HepG2 (cell line): Measurements from ENCODE around the gene CCDC85C. TPM values are rescaled to one million over a fixed set of nuclear protein-coding genes. Genes with fewer than 3 reads are reported as not detected.

Source experiments
- CENPT ChIP-seq: sonication (generic); formaldehyde crosslinking; IDR thresholded peaks from 2 replicates; pipeline ENCODE4 v1.8.0; 2022; ENCODE audit warnings: low read depth, mild to moderate bottlenecking, moderate library complexity, missing genetic modification reagents
- CHD4 ChIP-seq: fragments of 200-600 bp; sonication (generic); IDR thresholded peaks from 2 replicates; pipeline ENCODE4 v1.7.0; 2017; ENCODE audit warnings: mild to moderate bottlenecking, low read length, borderline replicate concordance
- DMAP1 ChIP-seq: IDR thresholded peaks from 2 replicates; pipeline ENCODE4 v1.6.1; 2016
- DR1 ChIP-seq: sonication (generic); formaldehyde crosslinking; IDR thresholded peaks from 2 replicates; pipeline ENCODE4 v1.8.0; 2021; ENCODE audit warnings: mild to moderate bottlenecking, missing genetic modification reagents, inconsistent platforms
- FIP1L1 ChIP-seq: fragments of 200-400 bp; formaldehyde crosslinking; IDR thresholded peaks from 2 replicates; pipeline ENCODE4 v1.6.1; 2018; ENCODE audit warnings: low read depth, mild to moderate bottlenecking, low read length, moderate library complexity, borderline replicate concordance; ENCODE audit not compliant: insufficient read depth
- GPN1 ChIP-seq: sonication (generic); formaldehyde crosslinking; IDR thresholded peaks from 2 replicates; pipeline ENCODE4 v1.5.1; 2020; ENCODE audit warnings: missing genetic modification reagents, borderline replicate concordance
- HMG20A ChIP-seq: IDR thresholded peaks from 2 replicates; pipeline ENCODE4 v1.6.1; 2016; ENCODE audit warnings: borderline replicate concordance
- KMT2A ChIP-seq: sonication (generic); formaldehyde crosslinking; IDR thresholded peaks from 2 replicates; pipeline ENCODE4 v1.4.0; 2020; ENCODE audit warnings: missing genetic modification reagents
- MXI1 ChIP-seq: IDR thresholded peaks from 3 replicates; pipeline ENCODE4 v1.6.1; 2012; ENCODE audit warnings: low read depth, low read length, inconsistent platforms, borderline replicate concordance
- NR1H2 ChIP-seq: sonication (generic); formaldehyde crosslinking; IDR thresholded peaks from 2 replicates; pipeline ENCODE4 v1.8.1; 2022; ENCODE audit warnings: low read depth, missing genetic modification reagents, borderline replicate concordance
- RARA ChIP-seq: IDR thresholded peaks from 2 replicates; pipeline ENCODE4 v1.6.1; 2016; ENCODE audit warnings: missing genetic modification reagents, missing compliant biosample characterization
- SMARCC2 ChIP-seq: fragments of 450-650 bp; IDR thresholded peaks from 2 replicates; pipeline ENCODE4 v1.6.1; 2017; ENCODE audit warnings: antibody characterized with exemption, mild to moderate bottlenecking
- SP4 ChIP-seq: sonication (generic); formaldehyde crosslinking; IDR thresholded peaks from 2 replicates; pipeline ENCODE4 v1.8.1; 2023; ENCODE audit warnings: mild to moderate bottlenecking, missing genetic modification reagents
- U2AF2 ChIP-seq: fragments of 200-400 bp; formaldehyde crosslinking; IDR thresholded peaks from 2 replicates; pipeline ENCODE4 v1.6.1; 2017; ENCODE audit warnings: low read depth, mild to moderate bottlenecking, low read length
- YY1 ChIP-seq: IDR thresholded peaks from 2 replicates; pipeline ENCODE4 v1.6.1; 2011; ENCODE audit warnings: low read length, low read depth, moderate library complexity, mild to moderate bottlenecking; ENCODE audit not compliant: insufficient read depth, insufficient replicate concordance
- ZBTB1 ChIP-seq: sonication (generic); formaldehyde crosslinking; IDR thresholded peaks from 2 replicates; pipeline ENCODE4 v1.4.0; 2020; ENCODE audit warnings: missing genetic modification reagents, borderline replicate concordance
- ZBTB21 ChIP-seq: sonication (generic); formaldehyde crosslinking; IDR thresholded peaks from 2 replicates; pipeline ENCODE4 v1.4.0; 2020; ENCODE audit warnings: missing genetic modification reagents
- ZMYM2 ChIP-seq: sonication (generic); formaldehyde crosslinking; IDR thresholded peaks from 2 replicates; pipeline ENCODE4 v1.8.0; 2022; ENCODE audit warnings: mild to moderate bottlenecking, missing genetic modification reagents
- ZNF224 ChIP-seq: sonication (generic); formaldehyde crosslinking; IDR thresholded peaks from 2 replicates; pipeline ENCODE4 v1.5.0; 2020; ENCODE audit warnings: mild to moderate bottlenecking, missing genetic modification reagents
- ZNF251 ChIP-seq: sonication (generic); formaldehyde crosslinking; IDR thresholded peaks from 2 replicates; pipeline ENCODE4 v1.9.0; 2021; ENCODE audit warnings: mild to moderate bottlenecking, missing genetic modification reagents
- ZNF562 ChIP-seq: sonication (generic); formaldehyde crosslinking; IDR thresholded peaks from 2 replicates; pipeline ENCODE4 v1.8.0; 2022; ENCODE audit warnings: missing genetic modification reagents, borderline replicate concordance
- polyA plus RNA-seq, 8 experiments: library from polyadenylated mRNA; depleted of rRNA in 3 of 8; stranded (reverse) in 7 of 8; unstranded in 1 of 8; fragments of >200 nt; fragmentation: Illumina TruSeq in 4 of 8; extraction: Trizol in 4 of 8; gene quantifications; 2 replicates each; pipeline versions ENCODE4 v1.2.1 to v1.2.3, GENCODE V29; 2011 to 2016; ENCODE audit warnings: low read depth in 4 of 8, missing spikeins in 1 of 8, mixed read lengths in 1 of 8; ENCODE audit not compliant: insufficient read depth in 1 of 8
- total RNA-seq, 5 experiments: library from RNA; depleted of rRNA; stranded (reverse); fragments of >200 nt; fragmentation: Illumina TruSeq; extraction: Trizol; gene quantifications; 2 replicates each; pipeline ENCODE4 v1.2.3, GENCODE V29; 2016; ENCODE audit warnings: low read depth in 1 of 5
- TF ChIP-seq, protein P1 (sequence below): sonication (generic); formaldehyde crosslinking; IDR thresholded peaks from 2 replicates; pipeline ENCODE4 v1.4.0; 2020; ENCODE audit warnings: mild to moderate bottlenecking, low read depth, missing genetic modification reagents
- TF ChIP-seq, protein P2 (sequence below): sonication (generic); formaldehyde crosslinking; IDR thresholded peaks from 2 replicates; pipeline ENCODE4 v1.5.1; 2020; ENCODE audit warnings: missing genetic modification reagents, mild to moderate bottlenecking, borderline replicate concordance
- TF ChIP-seq, protein P3 (sequence below): sonication (generic); formaldehyde crosslinking; IDR thresholded peaks from 2 replicates; pipeline ENCODE4 v1.5.0; 2020; ENCODE audit warnings: mild to moderate bottlenecking, missing genetic modification reagents, borderline replicate concordance

Gene CCDC85C
- total and polyA plus RNA-seq, 2 of the 13 experiments (the other 11 are each of a cell fraction or from before 2014, with no cell fraction given) = 18.8 to 43.8 TPM

DNA sequence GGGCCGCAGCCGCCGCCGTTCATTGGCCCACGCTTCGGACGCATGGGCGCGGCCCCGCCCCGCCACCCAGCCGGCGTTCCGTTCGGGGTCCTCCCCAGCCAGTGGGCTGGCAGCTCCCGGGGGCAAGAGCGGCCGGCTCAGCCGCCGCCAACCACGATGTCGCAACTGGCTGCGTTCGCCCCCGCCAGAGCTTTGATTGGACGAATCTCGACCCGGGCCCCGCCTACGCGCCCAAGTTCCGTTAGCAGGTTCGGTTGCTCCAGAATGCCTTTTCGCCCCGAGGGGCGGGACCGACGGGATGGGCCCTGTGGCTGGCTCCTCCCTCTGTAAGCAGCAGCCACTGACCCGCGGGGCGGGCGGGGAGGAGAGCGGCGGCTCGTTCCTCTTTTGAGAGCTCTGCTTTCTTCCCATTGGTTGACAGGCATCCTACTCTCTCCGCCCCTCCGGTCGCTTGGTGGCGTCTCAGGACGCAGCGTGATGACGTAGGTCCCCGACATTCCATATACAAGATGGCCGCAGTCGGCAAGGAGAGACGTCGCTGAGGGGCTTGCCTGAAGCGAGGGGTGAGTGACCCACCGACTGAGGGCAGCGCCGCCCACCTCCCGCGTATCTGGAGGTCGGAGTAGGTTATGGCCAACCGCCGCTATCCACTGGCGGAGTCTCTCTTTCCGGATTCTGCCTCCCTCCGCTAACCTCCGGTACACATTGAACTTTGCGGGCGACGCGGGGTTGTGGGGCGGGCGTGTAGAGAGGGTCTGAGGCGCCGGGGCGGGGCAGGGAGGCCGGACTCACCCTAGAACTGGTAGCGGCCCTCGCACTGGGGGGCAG is 122.9 kb downstream of the CCDC85C start, which contains the start of gene CCNK (continued):
- TF ChIP-seq DMAP1 (CRISPR knock-in tag) (peak; percentile 56; the same call in 1 of the 2 replicates), ZMYM2 (CRISPR knock-in tag) (no peak), FIP1L1 (no peak), KMT2A (CRISPR knock-in tag) (peak; percentile 95), ZBTB1 (CRISPR knock-in tag) (no peak), HMG20A (no peak), CHD4 (no peak), MXI1 (no peak; the same call in 2 of the 3 replicates), RARA (CRISPR knock-in tag) (no peak), SP4 (CRISPR knock-in tag) (peak; percentile 98), SMARCC2 (no peak), CENPT (no peak), ZNF562 (no peak), NR1H2 (CRISPR knock-in tag) (peak; percentile 38; the same call in 1 of the 2 replicates), ZNF224 (CRISPR knock-in tag) (0 out of 2 replicates have a peak, but pooled peaks have one; percentile 59), ZNF251 (CRISPR knock-in tag) (no peak), ZBTB21 (CRISPR knock-in tag) (peak; percentile 62; the same call in 1 of the 2 replicates), DR1 (CRISPR knock-in tag) (peak; percentile 94), GPN1 (CRISPR knock-in tag) (no peak), U2AF2 (no peak), YY1 (peak; percentile 96)
- TF ChIP-seq, protein P1, sequence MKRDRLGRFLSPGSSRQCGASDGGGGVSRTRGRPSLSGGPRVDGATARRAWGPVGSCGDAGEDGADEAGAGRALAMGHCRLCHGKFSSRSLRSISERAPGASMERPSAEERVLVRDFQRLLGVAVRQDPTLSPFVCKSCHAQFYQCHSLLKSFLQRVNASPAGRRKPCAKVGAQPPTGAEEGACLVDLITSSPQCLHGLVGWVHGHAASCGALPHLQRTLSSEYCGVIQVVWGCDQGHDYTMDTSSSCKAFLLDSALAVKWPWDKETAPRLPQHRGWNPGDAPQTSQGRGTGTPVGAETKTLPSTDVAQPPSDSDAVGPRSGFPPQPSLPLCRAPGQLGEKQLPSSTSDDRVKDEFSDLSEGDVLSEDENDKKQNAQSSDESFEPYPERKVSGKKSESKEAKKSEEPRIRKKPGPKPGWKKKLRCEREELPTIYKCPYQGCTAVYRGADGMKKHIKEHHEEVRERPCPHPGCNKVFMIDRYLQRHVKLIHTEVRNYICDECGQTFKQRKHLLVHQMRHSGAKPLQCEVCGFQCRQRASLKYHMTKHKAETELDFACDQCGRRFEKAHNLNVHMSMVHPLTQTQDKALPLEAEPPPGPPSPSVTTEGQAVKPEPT (CRISPR knock-in tag) = no peak
- TF ChIP-seq, protein P2, sequence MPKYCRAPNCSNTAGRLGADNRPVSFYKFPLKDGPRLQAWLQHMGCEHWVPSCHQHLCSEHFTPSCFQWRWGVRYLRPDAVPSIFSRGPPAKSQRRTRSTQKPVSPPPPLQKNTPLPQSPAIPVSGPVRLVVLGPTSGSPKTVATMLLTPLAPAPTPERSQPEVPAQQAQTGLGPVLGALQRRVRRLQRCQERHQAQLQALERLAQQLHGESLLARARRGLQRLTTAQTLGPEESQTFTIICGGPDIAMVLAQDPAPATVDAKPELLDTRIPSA = no peak
- TF ChIP-seq, protein P3, sequence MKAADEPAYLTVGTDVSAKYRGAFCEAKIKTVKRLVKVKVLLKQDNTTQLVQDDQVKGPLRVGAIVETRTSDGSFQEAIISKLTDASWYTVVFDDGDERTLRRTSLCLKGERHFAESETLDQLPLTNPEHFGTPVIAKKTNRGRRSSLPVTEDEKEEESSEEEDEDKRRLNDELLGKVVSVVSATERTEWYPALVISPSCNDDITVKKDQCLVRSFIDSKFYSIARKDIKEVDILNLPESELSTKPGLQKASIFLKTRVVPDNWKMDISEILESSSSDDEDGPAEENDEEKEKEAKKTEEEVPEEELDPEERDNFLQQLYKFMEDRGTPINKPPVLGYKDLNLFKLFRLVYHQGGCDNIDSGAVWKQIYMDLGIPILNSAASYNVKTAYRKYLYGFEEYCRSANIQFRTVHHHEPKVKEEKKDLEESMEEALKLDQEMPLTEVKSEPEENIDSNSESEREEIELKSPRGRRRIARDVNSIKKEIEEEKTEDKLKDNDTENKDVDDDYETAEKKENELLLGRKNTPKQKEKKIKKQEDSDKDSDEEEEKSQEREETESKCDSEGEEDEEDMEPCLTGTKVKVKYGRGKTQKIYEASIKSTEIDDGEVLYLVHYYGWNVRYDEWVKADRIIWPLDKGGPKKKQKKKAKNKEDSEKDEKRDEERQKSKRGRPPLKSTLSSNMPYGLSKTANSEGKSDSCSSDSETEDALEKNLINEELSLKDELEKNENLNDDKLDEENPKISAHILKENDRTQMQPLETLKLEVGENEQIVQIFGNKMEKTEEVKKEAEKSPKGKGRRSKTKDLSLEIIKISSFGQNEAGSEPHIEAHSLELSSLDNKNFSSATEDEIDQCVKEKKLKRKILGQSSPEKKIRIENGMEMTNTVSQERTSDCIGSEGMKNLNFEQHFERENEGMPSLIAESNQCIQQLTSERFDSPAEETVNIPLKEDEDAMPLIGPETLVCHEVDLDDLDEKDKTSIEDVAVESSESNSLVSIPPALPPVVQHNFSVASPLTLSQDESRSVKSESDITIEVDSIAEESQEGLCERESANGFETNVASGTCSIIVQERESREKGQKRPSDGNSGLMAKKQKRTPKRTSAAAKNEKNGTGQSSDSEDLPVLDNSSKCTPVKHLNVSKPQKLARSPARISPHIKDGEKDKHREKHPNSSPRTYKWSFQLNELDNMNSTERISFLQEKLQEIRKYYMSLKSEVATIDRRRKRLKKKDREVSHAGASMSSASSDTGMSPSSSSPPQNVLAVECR (CRISPR knock-in tag) = peak; percentile 84
